K562 (cell line): ENCODE measurements around the gene FLVCR2. TPM values are rescaled to one million over a fixed set of nuclear protein-coding genes. Genes with fewer than 3 reads are reported as not detected.

Source experiments
- NR4A1 ChIP-seq, 2 experiments: fragments of 250-450 bp in 1 of 2; fragments of 450-650 bp in 1 of 2; sonication (Bioruptor Pico) in 1 of 2; IDR thresholded peaks; 2 replicates each; pipeline versions ENCODE4 v1.4.0 to v1.6.1; 2016 to 2020; ENCODE audit warnings: mild to moderate bottlenecking in 2 of 2, missing compliant biosample characterization in 1 of 2, missing genetic modification characterization in 1 of 2, moderate library complexity in 1 of 2
- PTRF ChIP-seq: fragments of 450-650 bp; IDR thresholded peaks from 2 replicates; pipeline ENCODE4 v1.6.1; 2016; ENCODE audit warnings: mild to moderate bottlenecking, missing genetic modification characterization, missing compliant biosample characterization
- SREBF1 ChIP-seq: fragments of 150-350 bp; IDR thresholded peaks from 2 replicates; pipeline ENCODE4 v1.6.1; 2014; ENCODE audit warnings: antibody characterized with exemption, low read depth, low read length, borderline replicate concordance
- ZFP36 ChIP-seq: fragments of 150-350 bp; IDR thresholded peaks from 2 replicates; pipeline ENCODE4 v1.6.1; 2018; ENCODE audit warnings: low read length, low read depth; ENCODE audit not compliant: partially characterized antibody
- ZNF217 ChIP-seq: sonication (generic); formaldehyde crosslinking; IDR thresholded peaks from 2 replicates; pipeline ENCODE4 v1.8.0; 2022; ENCODE audit warnings: mild to moderate bottlenecking, missing genetic modification reagents
- ZNF77 ChIP-seq: fragments of 250-450 bp; sonication (Bioruptor Pico); IDR thresholded peaks from 2 replicates; pipeline ENCODE4 v1.5.0; 2020
- polyA plus RNA-seq, 8 experiments: library from polyadenylated mRNA; depleted of rRNA in 4 of 8; stranded (reverse) in 5 of 8; unstranded in 3 of 8; fragments of >200 nt; fragmentation: Nextera tagmentation in 2 of 8; fragmentation: Illumina TruSeq in 1 of 8; extraction: Ambion mirVana in 2 of 8; extraction: Trizol in 1 of 8; gene quantifications; 2 replicates each; pipeline versions ENCODE4 v1.2.1 to v1.2.3, GENCODE V29; 2011 to 2014; ENCODE audit warnings: inconsistent platforms in 1 of 8, missing spikeins in 1 of 8
- total RNA-seq, 7 experiments: library from RNA; depleted of rRNA in 6 of 7; stranded (reverse); fragments of >200 nt in 6 of 7; fragmentation: Illumina TruSeq in 2 of 7; extraction: Trizol in 2 of 7; gene quantifications; 2 replicates each; pipeline versions ENCODE4 v1.2.1 to v1.2.3, GENCODE V29; 2011 to 2021; ENCODE audit warnings: low replicate concordance in 1 of 7
- TF ChIP-seq, protein P1 (sequence below): fragments of 200-400 bp; formaldehyde crosslinking; IDR thresholded peaks from 2 replicates; pipeline ENCODE4 v1.6.1; 2017; ENCODE audit warnings: mild to moderate bottlenecking, low read depth, low read length, moderate library complexity
- TF ChIP-seq, protein P2 (sequence below): IDR thresholded peaks from 2 replicates; pipeline ENCODE4 v1.6.1; 2012; ENCODE audit warnings: low read depth, low read length, improper control_type of control experiment, borderline replicate concordance
- TF ChIP-seq, protein P3 (sequence below): fragments of 250-450 bp; sonication (Bioruptor Pico); IDR thresholded peaks from 2 replicates; pipeline ENCODE4 v1.6.1; 2021; ENCODE audit warnings: mild to moderate bottlenecking

FLVCR2 gene
- total and polyA plus RNA-seq, 9 of the 15 experiments (the other 6 are each of a cell fraction or from before 2014, with no cell fraction given), result 1.5 TPM; not detected in 8

DNA sequence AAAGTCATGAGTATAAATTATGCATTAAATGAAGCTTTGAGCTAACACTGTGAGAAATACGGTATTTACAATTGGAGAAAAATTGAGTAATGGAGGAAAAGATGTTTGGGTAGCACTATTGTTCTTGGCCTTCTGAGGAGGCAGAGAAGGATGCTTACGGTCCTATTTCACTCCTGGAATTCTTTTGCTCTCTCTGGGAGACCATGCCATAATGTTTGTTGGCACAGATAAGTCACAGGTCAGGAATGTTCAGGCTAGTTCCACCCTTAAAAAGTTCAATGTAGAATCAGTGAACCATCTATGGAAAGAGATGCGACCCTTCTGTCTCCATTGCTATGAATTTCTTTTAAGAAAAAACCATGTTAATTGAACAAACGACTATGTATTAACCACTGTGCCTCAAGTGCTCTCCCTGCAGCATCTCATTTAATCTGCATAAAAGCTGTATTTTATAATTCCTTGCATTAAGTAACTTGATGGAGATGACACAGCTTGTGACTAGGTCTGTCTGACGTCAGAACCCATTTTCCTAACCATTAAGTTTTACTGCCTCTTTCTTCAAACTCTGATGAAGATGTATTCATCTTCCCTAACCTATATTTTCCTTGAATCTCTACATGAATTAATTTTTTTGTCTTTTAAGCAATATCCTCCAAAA is 46.6 kb upstream of the FLVCR2 start (continued):
- TF ChIP-seq, protein P1, sequence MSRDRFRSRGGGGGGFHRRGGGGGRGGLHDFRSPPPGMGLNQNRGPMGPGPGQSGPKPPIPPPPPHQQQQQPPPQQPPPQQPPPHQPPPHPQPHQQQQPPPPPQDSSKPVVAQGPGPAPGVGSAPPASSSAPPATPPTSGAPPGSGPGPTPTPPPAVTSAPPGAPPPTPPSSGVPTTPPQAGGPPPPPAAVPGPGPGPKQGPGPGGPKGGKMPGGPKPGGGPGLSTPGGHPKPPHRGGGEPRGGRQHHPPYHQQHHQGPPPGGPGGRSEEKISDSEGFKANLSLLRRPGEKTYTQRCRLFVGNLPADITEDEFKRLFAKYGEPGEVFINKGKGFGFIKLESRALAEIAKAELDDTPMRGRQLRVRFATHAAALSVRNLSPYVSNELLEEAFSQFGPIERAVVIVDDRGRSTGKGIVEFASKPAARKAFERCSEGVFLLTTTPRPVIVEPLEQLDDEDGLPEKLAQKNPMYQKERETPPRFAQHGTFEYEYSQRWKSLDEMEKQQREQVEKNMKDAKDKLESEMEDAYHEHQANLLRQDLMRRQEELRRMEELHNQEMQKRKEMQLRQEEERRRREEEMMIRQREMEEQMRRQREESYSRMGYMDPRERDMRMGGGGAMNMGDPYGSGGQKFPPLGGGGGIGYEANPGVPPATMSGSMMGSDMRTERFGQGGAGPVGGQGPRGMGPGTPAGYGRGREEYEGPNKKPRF, result no peak
- TF ChIP-seq ZNF77 (CRISPR knock-in tag) (no peak), ZFP36 (no peak), ZNF217 (CRISPR knock-in tag) (no peak), SREBF1 (no peak), PTRF (tag) (no peak), NR4A1 (CRISPR knock-in tag; IDR thresholded peaks at IDR 0.05) (no peak), NR4A1 (tag; IDR thresholded peaks at IDR 0.05) (no peak)
- TF ChIP-seq, protein P2, sequence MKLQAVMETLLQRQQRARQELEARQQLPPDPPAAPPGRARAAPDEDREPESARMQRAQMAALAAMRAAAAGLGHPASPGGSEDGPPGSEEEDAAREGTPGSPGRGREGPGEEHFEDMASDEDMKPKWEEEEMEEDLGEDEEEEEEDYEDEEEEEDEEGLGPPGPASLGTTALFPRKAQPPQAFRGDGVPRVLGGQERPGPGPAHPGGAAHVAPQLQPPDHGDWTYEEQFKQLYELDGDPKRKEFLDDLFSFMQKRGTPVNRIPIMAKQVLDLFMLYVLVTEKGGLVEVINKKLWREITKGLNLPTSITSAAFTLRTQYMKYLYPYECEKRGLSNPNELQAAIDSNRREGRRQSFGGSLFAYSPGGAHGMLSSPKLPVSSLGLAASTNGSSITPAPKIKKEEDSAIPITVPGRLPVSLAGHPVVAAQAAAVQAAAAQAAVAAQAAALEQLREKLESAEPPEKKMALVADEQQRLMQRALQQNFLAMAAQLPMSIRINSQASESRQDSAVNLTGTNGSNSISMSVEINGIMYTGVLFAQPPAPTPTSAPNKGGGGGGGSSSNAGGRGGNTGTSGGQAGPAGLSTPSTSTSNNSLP, result no peak
- TF ChIP-seq, protein P3, sequence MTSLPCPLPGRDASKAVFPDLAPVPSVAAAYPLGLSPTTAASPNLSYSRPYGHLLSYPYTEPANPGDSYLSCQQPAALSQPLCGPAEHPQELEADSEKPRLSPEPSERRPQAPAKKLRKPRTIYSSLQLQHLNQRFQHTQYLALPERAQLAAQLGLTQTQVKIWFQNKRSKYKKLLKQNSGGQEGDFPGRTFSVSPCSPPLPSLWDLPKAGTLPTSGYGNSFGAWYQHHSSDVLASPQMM (CRISPR knock-in tag), result no peak
